NCI-H748 (cell line): Measurements from ENCODE around the gene CACNA1G.

Experiments used
- DNase-seq: peaks from one replicate; lab custom pipeline; 2025; ENCODE audit not compliant: unreplicated experiment; lab: John Stamatoyannopoulos, UW

The CACNA1G gene

GRCh38 chr17:50560185-50560824 is at the start of gene CACNA1G:
Gene CACNA1G (plus strand): TSS chr17:50560715. CDS start chr17:50561460, 745 bp downstream.
- DNase-seq = peak; percentile 89

DNA sequence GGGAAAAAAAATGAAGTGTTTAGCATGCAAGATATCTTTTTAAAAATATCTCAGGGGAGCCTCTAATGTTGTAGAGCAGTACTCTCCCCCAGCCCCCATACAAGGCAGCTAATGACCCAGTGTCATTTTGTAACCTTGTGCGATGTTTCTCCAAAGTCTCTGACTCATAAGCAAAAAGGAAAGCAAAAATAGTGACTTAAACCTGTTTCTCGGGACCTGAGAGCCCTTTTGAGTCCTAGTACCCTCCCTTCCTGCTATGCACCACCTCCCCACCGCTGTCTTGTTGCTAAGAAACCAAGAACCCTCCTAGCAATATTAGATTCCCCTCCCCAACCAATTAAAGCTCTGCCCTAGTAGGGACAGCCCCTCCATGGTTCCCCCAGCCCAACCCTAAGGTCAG is 49.5 kb upstream of the CACNA1G start:
- no peak for DNase-seq

DNA sequence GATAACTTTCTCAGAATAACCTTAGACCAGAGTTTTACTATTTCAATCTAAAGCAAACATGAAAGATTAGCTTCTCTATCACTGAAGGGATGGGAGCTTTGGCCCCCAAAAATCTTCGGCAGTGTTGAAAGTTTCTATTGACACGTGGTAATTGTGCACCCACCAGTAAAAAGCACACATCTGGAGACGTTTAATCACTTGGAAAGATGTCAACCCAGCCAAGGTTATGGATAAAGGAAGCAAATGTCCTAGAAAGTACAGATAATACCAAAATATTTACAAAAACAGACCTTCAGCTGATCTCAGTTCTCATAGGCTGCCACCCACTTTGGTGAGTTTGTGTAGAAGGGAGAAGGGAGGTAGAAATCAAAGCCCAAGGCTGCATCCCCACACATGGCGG is 47.0 kb upstream of the CACNA1G start:
- no peak for DNase-seq

DNA sequence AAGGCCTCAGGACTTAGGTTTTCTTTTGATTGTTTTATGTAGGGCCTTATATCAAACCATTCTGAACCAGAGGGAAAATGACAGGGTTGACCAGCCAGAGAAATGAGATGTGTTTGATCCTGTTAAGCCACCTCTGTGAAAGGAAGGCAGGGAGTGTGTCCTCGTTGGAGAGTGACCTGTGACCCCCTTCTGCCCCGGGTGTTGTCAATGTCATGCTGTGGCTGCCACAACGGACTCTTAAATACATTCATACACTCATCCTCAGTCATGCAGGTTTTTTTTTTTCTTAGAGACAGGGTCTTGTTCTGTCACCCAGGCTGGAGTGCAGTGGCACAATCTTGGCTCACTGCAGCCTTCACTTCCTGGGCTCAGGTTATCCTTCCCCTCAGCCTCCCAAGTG is 46.1 kb upstream of the CACNA1G start:
- no peak for DNase-seq

DNA sequence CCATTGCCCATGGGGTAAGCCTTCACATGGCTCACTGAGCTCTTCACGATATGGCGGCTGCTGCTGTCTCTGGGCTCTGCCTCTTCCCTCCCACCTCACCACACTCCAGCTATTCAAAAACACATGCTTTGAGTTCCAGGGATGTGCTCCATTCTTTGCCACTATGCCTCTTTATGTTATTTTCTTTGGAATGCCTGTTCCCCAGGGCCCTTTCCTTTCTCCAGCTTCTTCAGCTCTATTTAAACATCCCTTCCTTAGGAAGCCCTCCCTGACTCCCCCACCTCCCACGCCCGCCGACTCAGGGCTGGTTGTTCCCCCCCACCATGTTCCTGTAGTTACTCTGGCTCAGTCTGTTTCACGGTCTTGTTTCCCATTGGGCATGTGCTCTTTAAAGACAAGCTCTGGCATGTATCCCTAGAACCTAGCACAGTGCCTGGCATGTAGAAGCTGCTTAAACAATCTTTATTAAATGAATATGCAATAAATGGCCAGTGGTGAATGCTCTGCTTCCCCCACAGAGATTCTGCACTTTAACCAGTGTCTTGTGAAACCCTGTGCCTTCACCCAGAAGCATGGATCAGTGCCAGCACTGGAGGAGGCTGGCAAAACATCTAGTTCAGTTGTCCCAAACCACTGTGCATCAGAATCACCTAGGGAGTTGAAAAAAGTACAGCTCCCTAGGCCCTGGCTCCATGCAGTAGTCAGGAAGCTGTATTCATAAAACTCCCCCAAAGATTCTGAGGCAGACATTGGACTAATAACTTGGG is 45.4 kb upstream of the CACNA1G start:
- no peak for DNase-seq

GRCh38 chr17:50517011-50517410 is 43.5 kb upstream of the CACNA1G start:
- DNase-seq = no peak

- DNase-seq = no peak
Measured at GRCh38 chr17:50517504-50518383, 42.8 kb upstream of the CACNA1G start.

GRCh38 chr17:50518384-50519023 is 42.0 kb upstream of the CACNA1G start:
- no peak for DNase-seq

DNA sequence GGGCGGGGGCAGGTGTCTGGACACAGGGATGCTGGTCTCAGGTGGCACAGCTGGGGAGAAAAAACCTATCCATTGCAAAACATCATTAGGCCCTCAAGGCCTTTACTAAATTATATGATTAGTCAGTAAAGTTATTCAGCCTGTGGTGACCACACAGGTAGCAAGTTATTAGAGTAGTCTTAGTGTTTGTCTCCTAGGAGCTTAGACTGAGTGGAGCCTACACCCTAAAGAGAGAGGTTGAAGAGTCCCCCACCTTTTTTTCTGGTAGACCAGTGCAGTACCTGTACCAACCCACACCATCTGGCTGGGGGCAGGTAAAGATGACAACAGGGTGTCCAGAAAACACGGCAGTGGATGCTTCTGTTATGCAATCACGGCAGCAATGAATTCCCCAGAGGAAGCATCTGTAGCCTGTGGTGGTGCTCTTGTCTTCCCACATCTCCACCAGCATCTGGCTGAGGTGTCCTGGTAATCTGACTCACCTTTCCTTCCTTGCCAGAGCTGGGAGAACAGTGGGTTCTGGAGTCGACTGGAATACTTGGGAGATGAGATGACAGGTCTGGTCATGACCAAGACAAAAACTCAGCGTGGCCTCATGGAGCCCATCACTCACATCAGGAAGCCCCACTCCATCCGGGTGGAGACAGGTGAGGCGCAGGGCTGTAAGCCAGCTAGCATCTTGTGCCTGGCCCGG is 41.2 kb upstream of the CACNA1G start:
- no peak for DNase-seq

GRCh38 chr17:50520483-50520882 is 40.0 kb upstream of the CACNA1G start:
- DNase-seq = no peak

DNA sequence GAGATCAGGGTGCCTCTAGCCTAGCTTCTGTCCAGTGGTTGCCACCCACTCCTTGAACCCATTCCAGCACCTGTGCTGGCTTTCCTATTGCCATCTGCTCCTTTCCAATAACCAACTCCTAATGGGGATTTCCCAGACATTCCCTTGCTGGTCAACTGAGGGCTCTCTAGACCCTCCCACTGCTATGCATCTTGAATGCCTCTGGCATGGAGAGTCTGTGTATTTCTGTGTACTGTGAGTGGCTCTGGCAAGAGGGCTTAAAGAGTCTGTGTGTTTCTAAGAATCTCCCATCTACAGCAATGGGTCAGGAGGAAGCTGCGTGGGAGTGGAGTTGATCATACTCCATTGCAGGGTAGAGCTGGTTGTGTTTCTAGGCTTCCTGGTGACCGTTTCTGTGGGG is 39.0 kb upstream of the CACNA1G start:
- DNase-seq = no peak

DNA sequence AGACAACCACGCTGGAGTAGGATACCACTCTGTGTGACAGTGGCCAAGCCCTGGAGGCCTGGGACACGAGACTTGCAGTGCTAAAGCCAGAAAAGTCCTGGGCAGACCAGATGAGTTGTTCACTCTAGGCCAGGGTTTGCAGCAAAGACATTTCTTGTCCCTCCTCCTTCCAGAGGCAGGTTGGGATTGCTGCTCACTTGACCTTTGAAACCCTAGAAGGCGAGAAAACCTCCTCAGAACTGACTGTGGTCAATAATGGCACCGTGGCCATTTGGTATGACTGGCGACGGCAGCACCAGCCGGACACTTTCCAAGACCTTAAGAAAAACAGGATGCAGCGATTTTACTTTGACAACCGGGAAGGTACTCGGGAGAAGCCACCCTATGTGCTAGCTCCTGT is 37.7 kb upstream of the CACNA1G start:
- no peak for DNase-seq

DNA sequence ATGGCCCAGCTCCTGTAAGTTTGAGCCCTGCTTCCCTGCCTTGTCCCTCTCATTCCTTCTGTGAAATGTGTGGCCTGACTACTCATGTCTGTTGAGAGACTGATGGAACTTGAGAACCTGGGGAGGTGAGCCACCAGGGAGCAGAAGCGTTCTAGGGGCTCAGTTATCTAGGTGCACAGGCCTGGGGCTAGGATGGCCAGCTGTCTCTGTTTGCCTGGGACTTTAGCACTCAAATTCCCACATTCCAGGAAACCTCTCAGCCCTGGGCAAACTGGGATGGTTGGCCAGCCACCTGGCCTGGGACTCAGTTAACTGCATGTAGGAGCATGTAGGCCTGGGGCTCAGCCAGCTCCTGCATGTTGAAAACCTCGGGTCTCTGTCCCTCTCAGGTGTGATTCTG is 37.3 kb upstream of the CACNA1G start:
- no peak for DNase-seq

GRCh38 chr17:50524838-50525237 is 35.7 kb upstream of the CACNA1G start:
- no peak for DNase-seq

DNA sequence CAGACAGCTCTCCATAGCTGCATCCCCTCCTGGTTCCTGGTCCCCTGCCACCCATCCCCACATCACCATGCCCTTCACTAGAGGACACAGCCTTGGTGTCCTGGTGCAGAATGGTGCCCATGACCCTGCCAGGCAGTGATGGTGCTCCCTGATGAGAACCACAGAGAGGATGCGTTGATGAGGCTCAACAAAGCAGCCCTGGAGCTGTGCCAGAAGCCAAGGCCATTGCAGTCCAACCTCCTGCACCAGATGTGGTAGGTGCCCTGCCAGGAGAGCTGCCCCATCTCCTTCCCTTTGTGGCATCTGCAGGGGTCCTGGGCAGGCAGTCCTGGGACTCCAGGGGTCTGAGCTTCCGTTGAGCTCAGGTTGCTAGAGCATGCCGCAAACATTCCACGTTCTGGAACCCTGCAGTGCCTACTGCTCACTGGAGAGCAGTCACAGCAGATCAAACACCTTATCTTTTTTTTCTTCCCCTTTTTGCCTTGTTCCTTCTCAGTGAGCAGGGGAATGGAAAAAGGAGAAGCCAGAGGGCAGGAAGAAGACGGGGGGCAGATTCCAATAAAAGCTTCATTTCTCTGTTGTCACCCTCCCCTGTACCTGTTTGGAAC is 33.3 kb upstream of the CACNA1G start:
- no peak for DNase-seq

DNA sequence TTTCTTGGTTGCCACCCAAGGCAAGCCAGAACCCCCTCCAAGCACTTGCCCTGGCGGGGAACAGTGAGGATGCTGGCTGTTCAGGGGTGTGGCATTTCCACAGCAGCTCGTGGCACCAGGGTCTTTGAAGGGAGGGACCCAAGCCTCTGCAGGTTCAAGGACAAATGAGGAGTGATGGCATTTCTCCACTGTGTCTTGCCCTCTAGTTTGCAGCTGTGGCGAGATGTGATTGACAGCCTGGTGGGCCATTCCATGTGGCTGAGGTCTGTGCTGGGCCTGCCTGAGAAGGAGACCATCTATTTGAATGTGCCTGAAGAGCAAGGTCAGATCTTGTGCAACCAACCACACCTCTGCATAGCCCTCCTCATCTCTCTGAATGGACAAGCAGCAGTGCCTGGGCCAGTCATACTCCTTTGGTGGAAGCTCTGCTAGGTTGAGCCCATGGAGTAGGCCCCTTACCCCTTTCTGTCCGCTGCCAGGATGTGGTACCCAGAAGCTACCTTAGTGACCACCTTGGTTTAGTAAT is 32.5 kb upstream of the CACNA1G start:
- no peak for DNase-seq

DNA sequence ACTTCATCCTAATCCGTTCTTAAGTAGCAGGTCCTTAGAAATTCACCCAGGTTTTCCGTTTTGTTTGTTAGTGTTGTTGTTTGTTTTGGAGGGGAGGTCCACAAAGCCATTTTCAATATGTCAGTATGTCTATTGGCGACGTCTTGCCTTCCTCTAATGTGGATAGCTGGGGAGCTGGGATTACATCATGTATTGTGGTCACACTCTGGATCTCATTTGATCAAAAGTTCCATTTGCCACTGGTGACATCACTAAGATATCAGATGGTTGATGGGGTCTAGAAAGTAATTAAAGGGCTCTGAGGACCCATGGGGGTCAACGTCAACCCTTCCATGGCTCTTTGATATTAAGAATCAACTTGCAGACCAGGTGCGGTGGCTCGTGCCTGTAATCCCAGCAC is 30.7 kb upstream of the CACNA1G start:
- no peak for DNase-seq

- no peak for DNase-seq
Measured at GRCh38 chr17:50531428-50532025, 29.0 kb upstream of the CACNA1G start.

GRCh38 chr17:50532452-50533024 is 28.0 kb upstream of the CACNA1G start, which contains the start of gene EPN3:
Gene EPN3 (plus strand): TSS chr17:50532735. CDS start chr17:50536557, 3,822 bp downstream.
- peak; percentile 29 for DNase-seq
